Erythroblast (primary cell): ENCODE results near the gene NR1H4.

Source experiments
- GATA1 ChIP-seq: IDR thresholded peaks from 2 replicates; pipeline ENCODE4 v1.6.1; 2011; ENCODE audit warnings: low read depth, mild to moderate bottlenecking, control low read depth, low read length, moderate library complexity
- POLR2A ChIP-seq: IDR thresholded peaks from 2 replicates; pipeline ENCODE4 v1.6.1; 2011; ENCODE audit warnings: mild to moderate bottlenecking, low read length

DNA sequence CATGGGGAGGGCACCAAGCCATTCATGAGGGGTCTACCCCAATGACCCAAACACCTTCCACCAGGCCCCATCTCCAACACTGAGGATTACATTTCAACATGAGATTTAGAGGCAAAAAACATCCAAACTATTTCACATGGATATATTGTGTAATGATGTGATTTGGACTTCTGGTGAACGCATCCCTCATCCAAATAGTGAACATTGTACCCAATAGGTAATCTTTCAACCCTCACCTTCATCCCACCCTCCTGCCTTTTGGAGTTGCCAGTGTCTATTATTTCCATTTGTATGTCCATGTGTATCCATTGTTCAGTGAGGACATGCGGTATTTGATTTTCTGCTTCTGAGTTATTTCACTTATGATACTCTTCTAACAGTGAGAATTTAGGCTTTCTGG lies 83.7 kb downstream of the NR1H4 start:
- no peak for TF ChIP-seq POLR2A
- no peak for TF ChIP-seq GATA1
